Measurements from ENCODE around the gene CD248.
"Not testable (repeated sequence)": the region's sequence is repeated elsewhere in the genome, so short reads cannot be mapped to it uniquely, and the experiment has no call there.

CD248 gene

GRCh38 chr11:66328302-66329144, 11.7 kb upstream of the CD248 start:
- peak; percentile 93 for DNase-seq

- DNase-seq: no peak
Observed at GRCh38 chr11:66328031-66328301, 11.1 kb upstream of the CD248 start.

- no peak for DNase-seq
Observed at GRCh38 chr11:66327171-66328030, 10.6 kb upstream of the CD248 start.

GRCh38 chr11:66326261-66327111, 9.6 kb upstream of the CD248 start:
- peak; percentile 58 for DNase-seq

GRCh38 chr11:66325263-66325671, 8.4 kb upstream of the CD248 start:
- peak; percentile 33 for DNase-seq

GRCh38 chr11:66324664-66325063, 7.8 kb upstream of the CD248 start:
- no peak for DNase-seq

- DNase-seq: no peak
Observed at GRCh38 chr11:66323684-66324083, 6.8 kb upstream of the CD248 start.

- no peak for DNase-seq
Observed at GRCh38 chr11:66322732-66323427, 6.0 kb upstream of the CD248 start.

GRCh38 chr11:66321606-66322005, 4.8 kb upstream of the CD248 start:
- DNase-seq: no peak

- not testable (repeated sequence) for DNase-seq
Observed at GRCh38 chr11:66320748-66321147, 3.9 kb upstream of the CD248 start.

GRCh38 chr11:66320289-66320688, 3.4 kb upstream of the CD248 start:
- DNase-seq: not testable (repeated sequence)

GRCh38 chr11:66318600-66318970, 1.7 kb upstream of the CD248 start:
- no peak for DNase-seq

GRCh38 chr11:66317723-66318599, 1.1 kb upstream of the CD248 start:
- peak; percentile 42 for DNase-seq

GRCh38 chr11:66317322-66317722, 478 bp upstream of the CD248 start:
- DNase-seq: peak; percentile 48

GRCh38 chr11:66315921-66316811, 678 bp downstream of the CD248 start:
- peak; percentile 57 for DNase-seq

- DNase-seq: no peak
Observed at GRCh38 chr11:66315498-66315885, 1.4 kb downstream of the CD248 start.

- DNase-seq: no peak
Observed at GRCh38 chr11:66314561-66315497, 2.0 kb downstream of the CD248 start.

GRCh38 chr11:66314186-66314501, 2.7 kb downstream of the CD248 start:
- DNase-seq: no peak
